Astrocyte (in vitro differentiated cells and primary cell): ENCODE measurements around the gene SUGP2. TPM values are rescaled to one million over a fixed set of nuclear protein-coding genes. Genes with fewer than 3 reads are reported as not detected.

Source experiments
- DNase-seq: peaks from one replicate; pipeline ENCODE4 v3.0.0-alpha.2; 2010; ENCODE audit warnings: low read depth
- FAIRE-seq: peaks from 2 replicates; lab custom pipeline; 2011; peaks lifted over from hg19 to GRCh38; lab: Jason Lieb, UNC
- H2AFZ ChIP-seq: 2 replicates; pipeline ENCODE4 v1.6.0; 2012; ENCODE audit warnings: low read depth, low read length, inconsistent platforms
- H3K27ac ChIP-seq: 2 replicates; pipeline ENCODE4 v1.5.1; 2011; ENCODE audit warnings: low read depth, low read length, inconsistent platforms
- H3K27me3 ChIP-seq: 2 replicates; pipeline ENCODE4 v1.6.0; 2011; ENCODE audit warnings: low read length, inconsistent platforms; ENCODE audit not compliant: insufficient read depth
- H3K36me3 ChIP-seq: 2 replicates; pipeline ENCODE4 v1.5.1; 2011; ENCODE audit warnings: low read length, inconsistent platforms; ENCODE audit not compliant: insufficient read depth
- H3K4me1 ChIP-seq: 2 replicates; pipeline ENCODE4 v1.5.1; 2011; ENCODE audit warnings: low read length, inconsistent platforms; ENCODE audit not compliant: insufficient read depth
- H3K4me2 ChIP-seq: 2 replicates; pipeline ENCODE4 v1.6.0; 2012; ENCODE audit warnings: low read length, inconsistent platforms
- H3K4me3 ChIP-seq: 2 replicates; pipeline ENCODE4 v1.5.1; 2011; ENCODE audit warnings: low read depth, mild to moderate bottlenecking, low read length, inconsistent platforms; ENCODE audit not compliant: insufficient read depth
- H3K79me2 ChIP-seq: 2 replicates; pipeline ENCODE4 v1.6.0; 2012; ENCODE audit warnings: mild to moderate bottlenecking, low read length, inconsistent platforms; ENCODE audit not compliant: insufficient read depth
- H3K9ac ChIP-seq: 2 replicates; pipeline ENCODE4 v1.6.0; 2012; ENCODE audit warnings: mild to moderate bottlenecking, low read length, inconsistent platforms
- H3K9me3 ChIP-seq: 2 replicates; pipeline ENCODE4 v1.5.1; 2012; ENCODE audit warnings: low read depth, mild to moderate bottlenecking, low read length, inconsistent platforms; ENCODE audit not compliant: insufficient read depth
- H4K20me1 ChIP-seq: 2 replicates; pipeline ENCODE4 v1.6.0; 2012; ENCODE audit warnings: low read length, inconsistent platforms; ENCODE audit not compliant: insufficient read depth
- H3K27ac Mint-ChIP-seq: one replicate; pipeline ENCODE4 v1.8.0; 2021; ENCODE audit warnings: mild to moderate bottlenecking, mixed read lengths; ENCODE audit not compliant: unreplicated experiment
- H3K27me3 Mint-ChIP-seq: one replicate; pipeline ENCODE4 v1.8.0; 2021; ENCODE audit warnings: low read depth, mixed read lengths; ENCODE audit not compliant: unreplicated experiment
- H3K36me3 Mint-ChIP-seq: one replicate; pipeline ENCODE4 v1.8.0; 2021; ENCODE audit warnings: low read depth, mixed read lengths; ENCODE audit not compliant: unreplicated experiment
- H3K4me1 Mint-ChIP-seq: one replicate; pipeline ENCODE4 v1.8.0; 2021; ENCODE audit warnings: low read depth, mixed read lengths; ENCODE audit not compliant: unreplicated experiment
- H3K4me3 Mint-ChIP-seq: one replicate; pipeline ENCODE4 v1.8.0; 2021; ENCODE audit warnings: mild to moderate bottlenecking, moderate library complexity, mixed read lengths; ENCODE audit not compliant: unreplicated experiment
- H3K9me3 Mint-ChIP-seq: one replicate; pipeline ENCODE4 v1.8.0; 2021; ENCODE audit warnings: mild to moderate bottlenecking, mixed read lengths; ENCODE audit not compliant: unreplicated experiment
- EZH2 ChIP-seq: IDR thresholded peaks from 2 replicates; pipeline ENCODE4 v1.6.1; 2012; ENCODE audit warnings: mild to moderate bottlenecking, low read length, inconsistent platforms; ENCODE audit not compliant: insufficient read depth
- total RNA-seq: library from RNA; stranded (reverse); gene quantifications from 2 replicates; pipeline ENCODE4 v1.2.1, GENCODE V29; 2021
- TF ChIP-seq, protein P1 (sequence below): IDR thresholded peaks from 2 replicates; pipeline ENCODE4 v1.5.1; 2011; ENCODE audit warnings: low read depth, mild to moderate bottlenecking, inconsistent platforms, low read length, moderate library complexity; ENCODE audit not compliant: insufficient read depth

SUGP2 gene
- total RNA-seq, 1 donor from 2014 or later = 77.6 TPM

DNA sequence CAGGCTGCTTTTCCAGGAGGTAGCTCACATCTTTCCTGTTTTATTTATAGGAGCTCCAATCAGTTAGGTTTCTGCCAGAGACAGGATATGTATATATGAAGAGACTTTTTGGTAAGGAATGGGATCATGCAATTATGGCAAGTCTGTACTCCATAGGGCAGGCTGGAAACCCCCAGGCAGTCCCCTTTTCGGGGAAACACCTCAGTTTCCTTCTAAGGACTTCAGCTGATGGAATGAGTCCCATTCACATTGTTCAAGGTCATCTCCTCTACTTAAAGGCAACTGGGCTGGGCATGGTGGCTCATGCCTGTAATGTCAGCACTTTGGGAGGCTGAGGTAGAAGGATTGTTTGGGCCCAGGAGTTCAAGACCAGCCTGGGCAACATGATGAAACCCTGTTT lies 19.6 kb upstream of the SUGP2 start:
- Histone ChIP-seq H2AFZ (no peak overlapping the region), H3K9ac (no peak overlapping the region), H3K4me1 (no peaks in the 10 kb centered on the region), H3K4me3 (no peak overlapping the region), H3K27me3 (no peaks in the 10 kb centered on the region), H3K79me2 (peaks cover 4% of the 10 kb centered on the region), H4K20me1 (peaks cover 16% of the 10 kb centered on the region), H3K36me3 (peaks cover 21% of the 10 kb centered on the region), H3K9me3 (no peaks in the 10 kb centered on the region), H3K27ac (no peak overlapping the region), H3K4me2 (no peak overlapping the region)
- no peak overlapping the region for H3K27ac Mint-ChIP-seq
- TF ChIP-seq, protein P1, sequence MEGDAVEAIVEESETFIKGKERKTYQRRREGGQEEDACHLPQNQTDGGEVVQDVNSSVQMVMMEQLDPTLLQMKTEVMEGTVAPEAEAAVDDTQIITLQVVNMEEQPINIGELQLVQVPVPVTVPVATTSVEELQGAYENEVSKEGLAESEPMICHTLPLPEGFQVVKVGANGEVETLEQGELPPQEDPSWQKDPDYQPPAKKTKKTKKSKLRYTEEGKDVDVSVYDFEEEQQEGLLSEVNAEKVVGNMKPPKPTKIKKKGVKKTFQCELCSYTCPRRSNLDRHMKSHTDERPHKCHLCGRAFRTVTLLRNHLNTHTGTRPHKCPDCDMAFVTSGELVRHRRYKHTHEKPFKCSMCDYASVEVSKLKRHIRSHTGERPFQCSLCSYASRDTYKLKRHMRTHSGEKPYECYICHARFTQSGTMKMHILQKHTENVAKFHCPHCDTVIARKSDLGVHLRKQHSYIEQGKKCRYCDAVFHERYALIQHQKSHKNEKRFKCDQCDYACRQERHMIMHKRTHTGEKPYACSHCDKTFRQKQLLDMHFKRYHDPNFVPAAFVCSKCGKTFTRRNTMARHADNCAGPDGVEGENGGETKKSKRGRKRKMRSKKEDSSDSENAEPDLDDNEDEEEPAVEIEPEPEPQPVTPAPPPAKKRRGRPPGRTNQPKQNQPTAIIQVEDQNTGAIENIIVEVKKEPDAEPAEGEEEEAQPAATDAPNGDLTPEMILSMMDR = no peak
- TF ChIP-seq EZH2 = no peak
- H3K36me3 Mint-ChIP-seq = peaks cover 12% of the 10 kb centered on the region
- DNase-seq = no peak
- H3K9me3 Mint-ChIP-seq = no peaks in the 10 kb centered on the region
- H3K4me3 Mint-ChIP-seq = no peak overlapping the region
- FAIRE-seq = no peak
- peaks cover 10% of the 10 kb centered on the region for H3K4me1 Mint-ChIP-seq
- no peaks in the 10 kb centered on the region for H3K27me3 Mint-ChIP-seq

DNA sequence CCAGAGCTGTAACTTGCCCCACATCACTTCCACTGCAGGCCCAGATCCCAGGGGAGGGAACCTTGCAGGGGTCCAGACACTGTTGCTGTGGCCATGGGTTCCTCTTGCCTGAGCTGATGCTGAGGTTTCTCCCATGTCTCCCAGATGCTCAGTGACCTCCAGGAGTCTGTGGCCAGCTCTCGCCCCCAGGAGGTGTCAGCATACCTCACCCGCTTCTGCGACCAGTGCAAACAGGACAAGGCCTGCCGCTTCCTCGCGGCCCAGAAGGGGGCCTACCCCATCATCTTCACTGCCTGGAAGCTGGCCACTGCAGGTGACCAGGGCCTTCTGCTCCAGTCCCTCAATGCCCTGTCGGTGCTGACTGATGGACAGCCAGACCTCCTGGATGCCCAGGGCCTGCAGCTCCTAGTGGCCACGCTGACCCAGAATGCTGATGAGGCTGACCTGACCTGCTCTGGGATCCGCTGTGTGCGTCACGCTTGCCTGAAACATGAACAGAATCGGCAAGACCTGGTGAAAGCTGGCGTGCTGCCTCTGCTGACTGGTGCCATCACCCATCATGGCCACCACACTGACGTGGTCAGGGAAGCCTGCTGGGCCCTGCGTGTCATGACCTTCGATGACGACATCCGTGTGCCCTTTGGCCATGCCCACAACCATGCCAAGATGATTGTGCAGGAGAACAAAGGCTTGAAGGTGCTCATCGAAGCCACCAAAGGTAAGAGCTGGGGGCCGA lies 18.3 kb upstream of the SUGP2 start:
- no peak overlapping the region for H3K4me3 Mint-ChIP-seq
- peaks cover 29% of the 10 kb centered on the region for H3K36me3 ChIP-seq
- no peak overlapping the region for H3K27ac Mint-ChIP-seq
- peaks cover 4% of the 10 kb centered on the region for H3K79me2 ChIP-seq
- DNase-seq (no peak), FAIRE-seq (no peak)
- no peaks in the 10 kb centered on the region for H3K9me3 Mint-ChIP-seq
- H2AFZ ChIP-seq = no peak overlapping the region
- H3K9me3 ChIP-seq = no peaks in the 10 kb centered on the region
- peaks cover 14% of the 10 kb centered on the region for H4K20me1 ChIP-seq
- H3K4me1 ChIP-seq = no peaks in the 10 kb centered on the region
- TF ChIP-seq EZH2 = no peak
- TF ChIP-seq, protein P1 = no peak
- H3K4me2 ChIP-seq = no peak overlapping the region
- H3K27ac ChIP-seq = no peak overlapping the region
- no peak overlapping the region for H3K4me3 ChIP-seq
- no peak overlapping the region for H3K9ac ChIP-seq
- no peaks in the 10 kb centered on the region for H3K27me3 Mint-ChIP-seq
- peaks cover 12% of the 10 kb centered on the region for H3K36me3 Mint-ChIP-seq
- peaks cover 10% of the 10 kb centered on the region for H3K4me1 Mint-ChIP-seq
- H3K27me3 ChIP-seq = no peaks in the 10 kb centered on the region

GRCh38 chr19:19050731-19051130 lies 17.4 kb upstream of the SUGP2 start:
- Mint-ChIP-seq H3K4me1 (peaks cover 10% of the 10 kb centered on the region), H3K4me3 (no peak overlapping the region), H3K27ac (peak overlapping the region; percentile 77), H3K27me3 (no peaks in the 10 kb centered on the region), H3K36me3 (peaks cover 12% of the 10 kb centered on the region), H3K9me3 (no peaks in the 10 kb centered on the region)
- no peak overlapping the region for H3K4me3 ChIP-seq
- peaks cover 29% of the 10 kb centered on the region for H3K36me3 ChIP-seq
- H3K27me3 ChIP-seq = no peaks in the 10 kb centered on the region
- peaks cover 14% of the 10 kb centered on the region for H4K20me1 ChIP-seq
- no peak overlapping the region for H3K9ac ChIP-seq
- H3K9me3 ChIP-seq = no peaks in the 10 kb centered on the region
- H3K4me2 ChIP-seq = no peak overlapping the region
- H3K27ac ChIP-seq = no peak overlapping the region
- peak; percentile 41 for FAIRE-seq
- H3K79me2 ChIP-seq = peaks cover 4% of the 10 kb centered on the region
- DNase-seq = no peak
- no peak overlapping the region for H2AFZ ChIP-seq
- no peak for TF ChIP-seq EZH2
- TF ChIP-seq, protein P1 = no peak
- H3K4me1 ChIP-seq = no peaks in the 10 kb centered on the region
